Fibroblast of pulmonary artery (primary cell): Measurements from ENCODE around the gene FFAR3.

ENCODE experiments used
- DNase-seq: peaks from one replicate; pipeline ENCODE4 v3.0.0-alpha.2; 2010; ENCODE audit warnings: low read depth
- H3K4me3 ChIP-seq: replicated peaks from 2 replicates; pipeline ENCODE4 v1.5.1; 2011; ENCODE audit warnings: low read depth, mild to moderate bottlenecking, control low read depth, low read length, moderate library complexity
- TF ChIP-seq, protein P1 (sequence below): IDR thresholded peaks from 2 replicates; pipeline ENCODE4 v1.5.1; 2011; ENCODE audit warnings: mild to moderate bottlenecking, control low read depth, low read length, inconsistent platforms; ENCODE audit errors: missing control alignments

Gene FFAR3

DNA sequence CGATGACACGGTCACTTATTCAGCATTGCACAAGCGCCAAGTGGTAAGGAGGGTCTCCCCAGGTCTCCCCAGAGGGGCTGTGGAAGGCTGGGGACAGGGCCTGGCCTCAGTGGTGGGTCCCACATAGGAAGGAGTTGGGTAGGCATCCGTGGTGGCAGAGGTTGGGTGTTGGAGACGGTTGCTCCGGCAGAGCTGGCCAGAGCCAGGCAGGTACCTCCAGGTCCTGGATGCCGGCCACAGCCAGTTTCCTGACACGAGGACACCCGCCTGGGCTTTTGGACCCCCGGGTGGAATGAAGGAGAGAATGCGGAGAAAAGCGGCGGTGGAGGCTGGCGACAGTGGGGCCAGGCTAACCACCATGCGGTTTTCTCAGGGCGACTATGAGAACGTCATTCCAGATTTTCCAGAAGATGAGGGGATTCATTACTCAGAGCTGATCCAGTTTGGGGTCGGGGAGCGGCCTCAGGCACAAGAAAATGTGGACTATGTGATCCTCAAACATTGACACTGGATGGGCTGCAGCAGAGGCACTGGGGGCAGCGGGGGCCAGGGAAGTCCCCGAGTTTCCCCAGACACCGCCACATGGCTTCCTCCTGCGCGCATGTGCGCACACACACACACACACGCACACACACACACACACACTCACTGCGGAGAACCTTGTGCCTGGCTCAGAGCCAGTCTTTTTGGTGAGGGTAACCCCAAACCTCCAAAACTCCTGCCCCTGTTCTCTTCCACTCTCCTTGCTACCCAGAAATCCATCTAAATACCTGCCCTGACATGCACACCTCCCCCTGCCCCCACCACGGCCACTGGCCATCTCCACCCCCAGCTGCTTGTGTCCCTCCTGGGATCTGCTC, 11.8 kb upstream of the FFAR3 start:
- TF ChIP-seq, protein P1, sequence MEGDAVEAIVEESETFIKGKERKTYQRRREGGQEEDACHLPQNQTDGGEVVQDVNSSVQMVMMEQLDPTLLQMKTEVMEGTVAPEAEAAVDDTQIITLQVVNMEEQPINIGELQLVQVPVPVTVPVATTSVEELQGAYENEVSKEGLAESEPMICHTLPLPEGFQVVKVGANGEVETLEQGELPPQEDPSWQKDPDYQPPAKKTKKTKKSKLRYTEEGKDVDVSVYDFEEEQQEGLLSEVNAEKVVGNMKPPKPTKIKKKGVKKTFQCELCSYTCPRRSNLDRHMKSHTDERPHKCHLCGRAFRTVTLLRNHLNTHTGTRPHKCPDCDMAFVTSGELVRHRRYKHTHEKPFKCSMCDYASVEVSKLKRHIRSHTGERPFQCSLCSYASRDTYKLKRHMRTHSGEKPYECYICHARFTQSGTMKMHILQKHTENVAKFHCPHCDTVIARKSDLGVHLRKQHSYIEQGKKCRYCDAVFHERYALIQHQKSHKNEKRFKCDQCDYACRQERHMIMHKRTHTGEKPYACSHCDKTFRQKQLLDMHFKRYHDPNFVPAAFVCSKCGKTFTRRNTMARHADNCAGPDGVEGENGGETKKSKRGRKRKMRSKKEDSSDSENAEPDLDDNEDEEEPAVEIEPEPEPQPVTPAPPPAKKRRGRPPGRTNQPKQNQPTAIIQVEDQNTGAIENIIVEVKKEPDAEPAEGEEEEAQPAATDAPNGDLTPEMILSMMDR, result no peak
- no peak overlapping the region for H3K4me3 ChIP-seq
- DNase-seq, result no peak

DNA sequence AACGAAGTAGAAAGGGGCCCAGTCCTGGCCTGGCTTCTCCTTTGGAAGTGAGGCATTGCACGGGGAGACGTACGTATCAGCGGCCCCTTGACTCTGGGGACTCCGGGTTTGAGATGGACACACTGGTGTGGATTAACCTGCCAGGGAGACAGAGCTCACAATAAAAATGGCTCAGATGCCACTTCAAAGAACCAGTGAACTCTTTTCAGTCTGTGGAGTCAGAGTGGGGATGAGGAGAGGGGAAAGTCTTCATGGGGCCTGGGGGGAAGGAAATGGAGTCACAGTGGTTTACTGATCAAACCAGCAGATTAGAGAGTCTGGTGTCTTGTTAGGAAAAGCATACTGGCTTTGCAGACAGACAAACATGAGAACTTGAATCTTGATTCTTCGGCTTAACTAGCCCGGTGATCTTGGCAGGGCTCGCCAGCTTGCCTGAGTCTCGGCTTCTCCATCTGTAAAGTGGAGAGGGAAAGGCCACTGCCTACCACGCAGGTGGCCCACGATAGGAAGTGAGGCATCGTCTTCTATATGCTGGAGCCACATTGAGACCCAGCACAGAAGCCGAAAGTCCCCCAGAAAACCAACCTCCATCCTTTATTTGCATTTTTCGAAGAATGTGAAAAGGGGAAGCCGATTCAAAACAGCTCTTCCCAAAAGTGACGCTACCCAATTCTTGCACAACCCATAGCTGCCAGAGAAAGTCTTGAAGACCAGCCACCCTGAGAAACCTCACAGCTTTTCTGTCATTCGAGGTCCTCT, 10.9 kb upstream of the FFAR3 start, which contains the start of gene FFAR1:
FFAR1 (plus strand) TSS at position 732 of the 759 bp plus-strand sequence. CDS start 3,650 bp downstream, outside the sequence.
- no peak for DNase-seq
- TF ChIP-seq, protein P1, result no peak
- no peak within 1 kb of the TSS for H3K4me3 ChIP-seq

DNA sequence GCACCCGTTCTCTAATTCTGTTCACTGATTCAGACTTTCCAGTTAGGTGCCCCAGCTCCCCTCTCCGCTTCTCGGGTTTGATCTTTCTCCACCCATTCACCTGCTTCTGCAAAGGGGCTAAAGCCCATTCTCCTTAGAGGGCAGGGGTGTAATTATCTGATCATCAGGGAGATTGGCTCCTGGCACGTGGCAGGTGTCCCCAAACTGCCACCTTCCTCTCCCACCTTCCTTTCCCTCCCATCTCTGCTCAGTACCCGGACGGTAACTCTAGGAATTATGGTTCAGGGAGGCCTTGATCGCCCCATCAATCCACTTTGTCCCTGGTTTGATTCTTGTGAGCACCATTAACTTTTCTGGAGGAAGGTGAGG, 10.3 kb upstream of the FFAR3 start:
- TF ChIP-seq, protein P1, result no peak
- H3K4me3 ChIP-seq, result no peak overlapping the region
- DNase-seq, result no peak

DNA sequence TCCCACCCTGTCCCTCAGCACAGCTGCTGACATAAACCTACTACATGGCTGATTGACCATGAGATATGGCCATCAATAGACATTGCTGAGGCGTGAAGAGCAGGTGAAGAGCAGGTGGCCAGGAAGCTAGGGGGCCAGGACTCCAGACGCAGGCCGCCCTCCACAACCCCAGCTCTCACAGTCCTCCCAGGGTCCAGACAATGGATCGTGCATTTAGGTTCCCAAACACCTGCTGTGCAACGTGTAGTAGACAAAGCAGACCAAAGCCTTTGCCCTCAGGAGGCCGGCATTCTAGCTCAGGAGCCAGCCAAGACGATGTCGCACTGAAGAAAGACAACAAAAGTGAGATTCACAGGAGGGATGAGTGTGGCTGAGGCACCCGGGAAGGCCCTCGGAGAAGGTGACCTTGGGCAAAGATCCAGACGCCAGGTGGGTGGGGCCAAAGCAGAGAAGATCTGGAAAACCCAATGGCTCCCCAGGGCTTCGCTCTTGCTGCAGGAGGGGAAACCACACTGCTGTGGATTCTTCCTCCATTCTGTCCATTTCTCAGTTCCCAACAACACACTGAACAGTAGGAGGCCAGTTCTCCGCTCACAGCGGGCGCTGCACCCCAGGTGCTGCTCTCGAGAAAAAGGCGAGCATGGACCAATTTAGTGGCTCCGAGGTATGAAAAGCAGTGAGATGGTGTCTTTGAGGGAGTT, 9.2 kb upstream of the FFAR3 start:
- H3K4me3 ChIP-seq, result no peak overlapping the region
- TF ChIP-seq, protein P1, result no peak
- no peak for DNase-seq

DNA sequence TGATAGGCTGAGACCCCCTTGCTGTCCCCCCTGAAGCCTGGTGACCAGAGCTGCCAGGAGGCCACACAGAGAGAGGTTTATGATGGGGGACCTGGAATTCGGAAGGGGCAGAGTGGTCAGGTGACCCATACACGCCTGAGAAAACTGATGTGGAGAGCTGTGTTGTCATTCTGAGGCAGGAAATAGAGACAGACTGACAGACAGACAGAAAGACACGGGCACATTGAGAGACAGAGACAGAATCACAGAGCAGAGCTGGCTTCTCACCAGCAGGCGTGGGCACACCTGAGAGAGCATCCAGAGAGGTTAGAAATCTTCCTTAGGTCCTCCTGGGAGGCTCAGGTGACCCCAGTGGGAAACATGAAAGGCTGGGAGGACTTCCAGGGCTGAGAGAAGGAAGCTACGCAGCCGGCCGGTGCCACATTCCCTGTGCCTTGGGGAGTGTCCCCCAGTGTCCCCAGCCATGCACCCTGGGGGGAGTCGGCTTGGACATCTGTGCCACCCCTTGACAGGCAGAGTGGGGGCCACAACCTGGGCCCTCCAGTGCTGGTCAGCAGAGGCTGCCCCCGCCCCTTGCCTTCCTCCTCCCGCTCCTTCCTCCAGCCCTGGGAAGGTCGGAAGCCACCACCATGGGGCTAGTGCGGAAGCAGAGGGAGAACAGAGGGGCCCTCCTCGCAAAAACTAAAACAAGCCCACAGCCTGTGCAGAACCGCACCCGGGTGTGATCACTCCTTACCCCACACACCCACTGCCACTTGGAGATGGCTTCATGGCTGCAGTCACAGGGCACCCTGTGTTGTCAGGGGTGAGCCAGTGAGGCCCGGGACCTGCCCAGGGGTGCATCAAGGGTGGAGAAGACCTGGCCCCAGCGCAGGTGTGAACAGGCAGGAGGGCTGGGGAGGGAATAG, 8.4 kb upstream of the FFAR3 start:
- no peak overlapping the region for H3K4me3 ChIP-seq
- TF ChIP-seq, protein P1, result no peak
- DNase-seq, result no peak

DNA sequence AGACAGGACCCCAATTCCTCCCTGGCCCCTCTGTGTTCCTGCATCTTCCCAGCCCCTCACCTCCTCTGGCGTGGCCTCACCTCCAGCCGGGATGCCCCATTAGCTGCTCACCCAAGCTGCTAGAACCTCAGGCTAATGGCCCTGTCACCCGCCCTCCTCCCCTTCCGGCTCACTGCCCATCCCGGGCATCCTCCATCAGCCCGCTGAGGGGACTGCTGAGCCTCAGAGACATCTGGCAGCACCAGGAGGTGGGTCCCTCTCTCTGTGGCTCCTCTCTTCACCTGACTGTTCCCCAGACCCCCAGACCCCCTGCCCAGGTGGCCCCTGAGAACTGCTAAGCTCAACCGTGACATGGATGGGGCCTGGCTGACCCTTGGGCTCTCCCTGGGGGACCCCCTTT, 7.7 kb upstream of the FFAR3 start:
- no peak for DNase-seq
- no peak overlapping the region for H3K4me3 ChIP-seq
- TF ChIP-seq, protein P1, result no peak
